Measurements from ENCODE around the gene DLG5.

Gene DLG5

GRCh38 chr10:77911535-77912123 lies 14.9 kb downstream of the DLG5 start:
- DNase-seq (ENCODE audit: low read depth in 1 of 2, low spot score in 1 of 2) = no peak

DNA sequence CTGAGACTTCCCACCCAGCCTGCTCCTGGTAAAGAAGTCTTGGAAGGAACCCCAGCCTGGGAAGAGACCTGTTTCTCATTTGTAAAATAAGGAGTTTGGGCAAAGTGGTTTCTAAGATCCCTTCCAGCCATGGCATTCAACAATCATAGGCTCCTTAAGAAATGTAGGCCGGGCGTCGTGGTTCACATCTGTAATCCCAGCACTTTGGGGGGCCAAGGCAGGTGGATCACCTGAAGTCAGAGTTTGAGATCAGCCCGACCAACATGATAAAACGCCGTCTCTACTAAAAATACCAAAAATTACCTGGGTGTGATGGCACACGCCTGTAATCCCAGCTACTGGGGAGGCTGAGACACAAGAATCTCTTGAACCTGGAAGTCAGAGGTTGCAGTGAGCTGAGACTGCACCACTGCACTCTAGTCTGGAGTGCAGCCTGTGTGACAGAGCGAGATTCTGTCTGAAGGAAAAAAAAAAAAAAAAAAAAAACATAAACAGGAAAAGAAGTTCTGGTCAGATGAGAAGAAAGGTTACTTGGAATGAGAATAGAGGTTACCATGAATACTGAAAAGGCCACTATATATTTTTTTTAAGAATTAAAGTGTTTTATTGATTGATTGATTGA lies 15.9 kb downstream of the DLG5 start:
- DNase-seq (ENCODE audit: low read depth in 1 of 2, low spot score in 1 of 2) = no peak

DNA sequence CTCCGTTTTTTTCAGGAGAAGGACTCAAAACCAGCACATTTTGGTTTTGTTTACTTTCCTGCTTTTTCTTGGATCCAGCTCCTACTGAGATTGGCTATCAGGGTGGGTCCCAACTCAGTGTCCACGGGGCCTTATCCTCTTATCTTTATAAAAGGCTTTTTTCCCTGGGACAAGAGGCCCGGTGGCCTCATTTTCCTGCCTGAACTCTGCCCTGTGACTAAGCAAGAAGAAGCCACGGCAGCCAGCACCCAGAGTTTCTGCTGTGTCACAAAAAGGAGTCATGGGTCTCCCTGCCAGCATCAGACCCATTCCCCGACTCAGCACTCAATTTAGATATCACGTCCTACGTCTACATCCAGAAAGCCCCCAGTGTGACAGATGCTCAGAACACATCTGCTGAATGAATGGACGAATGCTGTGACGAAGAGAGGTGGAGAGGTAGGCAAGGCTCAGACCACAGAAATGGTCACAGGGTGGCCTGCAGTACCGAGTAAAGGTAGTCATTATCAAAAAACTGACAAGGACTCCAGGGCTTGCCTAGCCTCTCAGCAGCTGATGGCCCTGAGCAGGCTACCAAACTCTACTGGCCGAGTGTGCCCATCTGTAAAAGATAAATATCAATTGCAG lies 16.7 kb downstream of the DLG5 start:
- no peak for DNase-seq (ENCODE audit: low read depth in 1 of 2, low spot score in 1 of 2)

- no peak for DNase-seq (ENCODE audit: low read depth in 1 of 2, low spot score in 1 of 2)
Observed at GRCh38 chr10:77909021-77909748, 17.4 kb downstream of the DLG5 start.

DNA sequence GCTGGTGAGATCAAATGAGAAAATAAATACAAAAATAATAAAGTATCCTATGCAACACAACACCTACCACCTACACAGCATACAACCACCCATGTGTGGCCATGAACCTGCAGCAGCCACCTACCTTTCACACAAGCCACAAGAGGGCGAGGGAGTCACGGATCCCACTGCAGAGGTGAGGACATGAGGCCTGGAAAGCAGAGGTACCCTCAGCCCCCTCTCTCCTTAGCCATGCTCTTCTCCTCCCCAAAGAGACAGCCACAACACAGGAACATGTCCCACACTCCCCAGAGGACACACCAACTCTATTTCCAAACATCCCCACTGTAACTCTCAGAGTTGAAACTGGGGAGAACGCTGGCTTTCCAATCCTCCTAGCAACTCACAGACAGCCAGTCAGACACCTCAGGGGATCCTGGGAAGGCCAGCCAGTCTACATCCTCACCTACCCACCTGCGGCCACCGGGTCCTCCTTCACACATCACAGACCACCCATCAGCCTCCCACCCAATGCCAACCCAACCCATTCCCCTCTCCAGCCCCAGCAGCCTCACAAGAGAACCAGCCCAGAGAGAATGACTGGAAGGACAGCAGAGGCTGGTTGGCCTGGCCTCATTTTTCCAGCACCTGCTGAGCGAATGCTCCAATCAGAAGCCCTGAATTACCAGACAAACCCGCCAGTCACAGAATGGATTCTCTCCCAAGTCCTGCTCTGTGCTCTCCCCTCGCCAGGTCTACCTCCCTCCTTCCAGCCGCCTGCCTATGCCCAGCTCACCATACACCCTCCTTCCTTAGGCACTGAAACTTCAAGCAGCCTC lies 18.4 kb downstream of the DLG5 start:
- no peak for DNase-seq (ENCODE audit: low read depth in 1 of 2, low spot score in 1 of 2)

GRCh38 chr10:77907462-77907861 lies 19.1 kb downstream of the DLG5 start:
- no peak for DNase-seq (ENCODE audit: low read depth in 1 of 2, low spot score in 1 of 2)

DNA sequence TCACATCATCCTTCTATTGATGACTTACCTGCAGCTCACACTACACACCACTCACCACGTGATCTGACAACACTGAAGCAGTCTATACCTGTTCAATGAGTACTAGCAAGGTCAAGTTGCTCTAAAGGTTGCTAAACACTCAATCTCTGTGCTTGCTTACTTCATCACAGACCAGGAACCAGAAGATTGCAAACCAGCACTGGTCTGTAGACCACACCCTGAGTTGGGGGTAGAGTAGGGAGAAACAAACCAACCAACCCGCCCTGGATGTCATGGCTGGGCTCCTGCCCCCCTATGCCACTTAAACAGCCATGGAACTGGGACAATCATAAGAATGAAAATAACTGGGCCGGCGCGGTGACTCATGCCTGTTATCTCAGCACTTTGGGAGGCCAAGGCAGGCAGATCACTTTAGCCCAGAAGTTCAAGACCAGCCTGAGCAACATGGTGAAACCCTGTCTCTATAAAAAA lies 19.6 kb downstream of the DLG5 start:
- no peak for DNase-seq (ENCODE audit: low read depth in 1 of 2, low spot score in 1 of 2)

GRCh38 chr10:77905781-77906180 lies 20.8 kb downstream of the DLG5 start:
- DNase-seq (ENCODE audit: low read depth in 1 of 2, low spot score in 1 of 2) = no peak

DNA sequence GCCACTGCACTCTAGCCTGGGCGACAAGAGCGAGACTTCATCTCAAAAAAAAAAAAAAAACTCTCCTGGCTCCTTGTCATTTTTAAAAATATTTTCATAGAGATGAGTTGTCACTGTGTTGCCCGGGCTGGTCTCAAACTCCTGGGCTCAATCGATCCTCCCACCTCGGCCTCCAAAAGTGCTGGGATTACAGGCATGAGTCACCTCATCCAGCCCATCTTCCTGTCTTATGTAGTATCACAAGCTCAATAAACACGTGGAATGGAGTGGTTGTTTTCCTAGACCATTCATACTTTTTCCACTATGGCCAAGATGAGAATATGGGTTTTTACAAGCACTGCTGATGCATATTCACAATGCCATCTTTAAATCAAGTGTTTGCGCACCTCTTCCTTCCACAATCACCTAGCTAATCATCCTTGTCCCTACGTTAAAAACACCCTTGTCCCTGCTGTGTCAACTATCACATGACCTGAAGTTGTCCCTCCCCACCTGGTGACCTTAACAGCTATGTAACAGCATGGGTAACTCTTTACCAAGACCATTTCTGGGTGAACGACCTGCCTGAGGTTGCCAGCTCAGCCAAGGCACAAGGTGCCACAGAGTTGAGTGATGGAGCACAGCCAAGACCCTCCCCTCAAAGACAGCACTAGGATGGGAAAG lies 21.3 kb downstream of the DLG5 start:
- no peak for DNase-seq (ENCODE audit: low read depth in 1 of 2, low spot score in 1 of 2)

- DNase-seq (ENCODE audit: low read depth in 1 of 2, low spot score in 1 of 2) = no peak
Observed at GRCh38 chr10:77904100-77904840, 22.3 kb downstream of the DLG5 start.

DNA sequence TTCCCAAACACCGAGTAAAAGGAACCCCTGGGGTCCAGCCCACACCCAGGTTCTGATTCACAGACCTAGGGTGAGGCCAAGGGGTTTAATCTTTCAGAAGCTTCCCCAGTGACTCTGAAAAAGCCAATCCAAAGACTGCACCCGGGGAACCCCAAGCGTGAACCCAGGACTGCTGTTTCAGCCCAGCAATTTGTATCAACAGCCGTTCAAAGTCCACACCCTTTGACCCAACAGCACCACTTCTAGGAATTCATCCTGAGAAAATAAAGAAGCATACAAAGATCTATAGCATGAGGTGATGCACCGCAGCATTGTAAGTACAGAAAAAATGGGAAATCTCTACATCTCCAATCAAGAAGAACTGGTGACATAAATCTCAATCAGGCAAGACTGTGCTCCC lies 24.4 kb downstream of the DLG5 start:
- DNase-seq (ENCODE audit: low read depth in 1 of 2, low spot score in 1 of 2) = no peak

- no peak for DNase-seq (ENCODE audit: low read depth in 1 of 2, low spot score in 1 of 2)
Observed at GRCh38 chr10:77901743-77902142, 24.8 kb downstream of the DLG5 start.

DNA sequence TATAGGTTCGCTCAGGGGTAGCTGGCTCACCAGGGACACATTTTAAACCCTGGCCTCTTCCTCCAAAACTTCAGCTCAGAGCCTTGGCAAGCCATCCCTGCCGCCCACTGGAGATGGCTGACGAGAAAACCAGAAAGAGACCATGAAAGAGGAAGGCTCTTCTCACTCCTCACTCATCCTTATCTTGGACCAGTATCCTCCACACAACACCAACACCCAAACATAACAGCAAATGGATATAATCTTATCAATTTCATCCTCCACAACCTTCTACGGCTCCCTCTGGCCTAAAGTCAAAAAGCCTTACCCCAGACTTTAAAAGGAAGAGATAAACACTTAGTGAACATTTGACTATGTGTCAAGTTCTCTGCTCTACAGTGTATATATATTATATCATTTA lies 26.9 kb downstream of the DLG5 start:
- no peak for DNase-seq (ENCODE audit: low read depth in 1 of 2, low spot score in 1 of 2)

DNA sequence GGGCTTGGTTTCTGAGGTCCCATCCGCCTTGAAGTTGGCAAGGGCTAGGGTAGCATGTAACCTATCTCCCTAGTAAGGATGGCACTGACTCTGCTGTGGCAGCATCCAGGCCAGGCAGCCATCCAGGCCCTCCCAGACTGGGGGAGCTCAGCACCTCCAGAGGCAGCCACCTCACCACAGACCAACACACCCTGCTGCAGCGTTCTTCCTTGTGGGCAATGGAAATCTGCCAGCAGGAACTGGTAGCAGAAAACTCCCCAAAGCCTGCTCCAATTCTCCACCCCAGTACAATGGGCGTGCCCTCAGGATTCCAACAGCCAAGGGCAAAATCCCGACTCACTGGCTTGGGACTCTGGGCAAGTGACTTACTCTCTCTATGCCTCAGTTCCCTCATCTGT lies 27.5 kb downstream of the DLG5 start:
- DNase-seq (ENCODE audit: low read depth in 1 of 2, low spot score in 1 of 2) = no peak

DNA sequence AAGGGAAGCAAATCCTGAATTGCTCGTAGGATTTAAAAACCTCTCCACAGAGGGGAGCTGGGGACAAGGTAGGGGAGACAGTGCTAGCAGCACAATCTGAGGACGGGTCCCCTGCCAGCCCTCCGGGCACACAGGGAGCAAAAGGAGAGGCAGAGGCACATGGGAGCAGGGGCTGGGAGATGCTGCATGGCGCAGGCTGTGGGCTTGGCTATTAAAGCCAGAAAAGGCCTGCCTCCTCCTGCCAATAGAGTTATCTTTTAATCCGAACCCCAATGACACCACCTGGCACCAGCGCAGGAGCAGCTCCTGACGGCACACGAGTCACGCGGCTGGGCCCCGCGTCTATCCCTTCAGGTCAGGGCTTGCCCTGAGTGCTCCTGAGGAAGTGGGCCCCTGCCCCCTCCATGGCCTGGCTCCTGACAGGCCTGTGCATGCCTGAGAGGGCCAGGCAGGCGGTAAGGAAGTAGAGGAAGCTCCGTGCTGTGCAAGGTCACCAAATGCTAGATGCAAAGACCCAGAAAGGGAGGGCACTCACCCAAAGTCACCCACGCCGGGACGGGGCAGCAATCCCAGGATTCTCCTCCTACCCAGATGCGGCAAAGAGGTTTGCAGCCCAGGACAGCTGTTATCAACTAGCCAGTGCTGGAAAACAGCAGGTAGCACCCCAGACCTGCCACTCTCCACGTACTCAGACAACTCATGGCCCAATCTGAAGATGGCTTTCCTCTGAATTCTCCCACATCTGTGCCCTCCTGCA lies 28.1 kb downstream of the DLG5 start:
- DNase-seq (ENCODE audit: low read depth in 1 of 2, low spot score in 1 of 2) = no peak

DNA sequence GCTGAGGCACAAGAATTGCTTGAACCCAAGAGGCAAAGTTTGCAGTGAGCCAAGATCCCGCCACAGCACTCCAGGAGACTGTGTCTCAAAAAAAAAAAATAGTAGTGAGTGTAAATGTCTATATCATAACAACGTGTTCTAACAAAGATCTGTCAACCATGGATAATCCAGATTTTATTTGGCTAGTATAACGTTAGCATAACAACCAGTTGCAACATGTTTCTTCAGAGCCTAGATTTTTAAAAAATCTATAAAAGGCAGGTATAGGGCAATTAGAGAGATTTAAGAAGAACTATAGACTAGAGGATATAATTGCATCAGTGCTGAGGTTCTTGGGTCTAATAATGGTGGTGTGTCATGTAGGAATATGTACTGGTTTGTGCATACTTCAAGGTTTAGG lies 30.5 kb downstream of the DLG5 start:
- no peak for DNase-seq (ENCODE audit: low read depth in 1 of 2, low spot score in 1 of 2)

DNA sequence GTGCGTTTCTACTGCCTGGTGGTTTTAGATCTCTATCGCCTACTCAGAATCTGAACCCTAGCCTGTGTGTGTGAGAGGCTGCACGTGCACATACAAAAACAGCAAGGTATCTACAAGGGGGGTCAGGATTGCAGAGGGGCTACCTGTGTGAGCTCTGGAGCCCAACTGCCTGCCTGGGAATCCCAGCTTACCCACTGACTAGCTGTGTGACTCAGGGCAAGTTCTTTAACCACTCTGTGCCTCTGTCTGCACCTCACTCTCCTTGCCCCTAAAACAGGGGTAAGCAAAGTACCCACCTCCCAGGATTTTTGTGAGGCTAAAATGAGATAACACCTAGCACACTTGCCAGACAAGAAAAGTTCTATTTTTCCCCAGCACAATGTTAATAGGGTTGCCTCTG lies 32.5 kb downstream of the DLG5 start:
- no peak for DNase-seq (ENCODE audit: low read depth in 1 of 2, low spot score in 1 of 2)

DNA sequence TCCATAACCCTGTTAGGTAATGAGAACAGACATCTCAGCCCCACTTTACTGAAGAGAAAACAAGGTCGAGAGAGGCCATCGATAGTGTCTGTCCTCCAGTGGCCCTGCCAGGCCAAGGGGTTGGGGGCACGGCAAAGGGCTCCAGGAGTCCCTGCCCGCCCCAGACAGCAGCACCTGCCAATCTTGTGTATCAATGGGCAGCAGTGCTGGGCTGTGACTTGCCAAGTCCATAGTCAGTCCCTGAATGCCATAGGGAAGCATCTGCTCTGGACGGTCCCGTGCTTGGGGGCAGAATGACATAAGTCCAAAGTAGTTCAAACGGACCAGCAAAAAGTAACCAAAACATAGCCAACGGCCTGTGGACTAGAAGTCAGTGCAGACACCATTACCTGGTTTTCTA lies 33.2 kb downstream of the DLG5 start:
- no peak for DNase-seq (ENCODE audit: low read depth in 1 of 2, low spot score in 1 of 2)

GRCh38 chr10:77892761-77893160 lies 33.8 kb downstream of the DLG5 start:
- DNase-seq (ENCODE audit: low read depth in 1 of 2, low spot score in 1 of 2) = no peak
